HG03565 (cell line): ENCODE data around the gene OXA1L.
A peak's percentile ranks its signal among the peaks of the same experiment; 100 is the strongest.
"Not testable (repeated sequence)": the region's sequence is repeated elsewhere in the genome, so short reads cannot be mapped to it uniquely, and the experiment has no call there.

Source experiments
- ATAC-seq: cut with Tn5 transposase; IDR thresholded peaks from one replicate; pipeline ENCODE4 v1.9.1; 2021; ENCODE audit warnings: mild to moderate bottlenecking, moderate library complexity; ENCODE audit not compliant: unreplicated experiment

Gene OXA1L

DNA sequence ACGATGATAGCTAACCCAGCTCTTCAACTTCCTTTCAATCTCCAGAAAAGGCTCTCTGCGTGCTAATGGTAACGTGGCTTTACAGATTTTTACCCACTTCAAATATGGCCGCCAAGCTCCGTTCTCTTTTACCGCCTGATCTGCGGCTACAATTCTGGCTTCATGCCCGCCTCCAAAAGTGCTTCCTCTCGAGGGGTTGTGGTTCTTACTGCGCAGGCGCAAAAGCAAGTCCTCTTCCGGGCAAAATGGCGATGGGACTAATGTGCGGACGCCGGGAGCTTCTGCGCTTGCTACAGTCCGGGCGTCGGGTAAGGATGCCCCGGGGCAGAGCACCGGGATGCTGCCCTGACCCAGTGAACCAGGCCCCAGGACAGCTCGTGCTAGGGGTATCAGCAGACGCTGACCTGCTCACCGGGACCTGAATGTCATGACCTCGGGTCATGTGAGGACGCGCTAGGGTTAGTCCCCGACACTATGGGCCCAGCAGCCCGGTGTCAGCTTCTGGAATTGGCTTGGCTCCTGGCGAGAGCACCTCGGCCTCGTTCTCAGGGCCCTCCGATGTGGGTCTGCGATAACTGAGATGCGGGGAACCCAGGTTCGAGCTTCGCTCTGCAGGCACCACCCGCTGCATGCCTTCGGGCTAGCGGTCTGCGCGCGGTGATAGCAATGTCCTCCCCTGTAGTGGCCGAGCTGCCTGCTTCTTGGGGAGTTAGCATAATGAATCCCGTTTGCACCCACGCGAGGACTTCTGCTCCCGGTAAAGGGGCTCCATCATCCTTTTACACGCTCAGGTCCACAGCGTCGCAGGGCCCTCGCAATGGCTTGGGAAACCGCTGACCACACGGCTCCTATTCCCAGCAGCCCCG lies at the start of gene OXA1L:
OXA1L (plus strand) TSS at position 232 of the 866 bp plus-strand sequence; CDS start at position 246, 14 bp downstream.
- ATAC-seq, result peak; percentile 61

GRCh38 chr14:22718091-22718490 lies 48.4 kb upstream of the OXA1L start:
- ATAC-seq, result no peak

GRCh38 chr14:22721213-22721612 lies 45.3 kb upstream of the OXA1L start:
- no peak for ATAC-seq

DNA sequence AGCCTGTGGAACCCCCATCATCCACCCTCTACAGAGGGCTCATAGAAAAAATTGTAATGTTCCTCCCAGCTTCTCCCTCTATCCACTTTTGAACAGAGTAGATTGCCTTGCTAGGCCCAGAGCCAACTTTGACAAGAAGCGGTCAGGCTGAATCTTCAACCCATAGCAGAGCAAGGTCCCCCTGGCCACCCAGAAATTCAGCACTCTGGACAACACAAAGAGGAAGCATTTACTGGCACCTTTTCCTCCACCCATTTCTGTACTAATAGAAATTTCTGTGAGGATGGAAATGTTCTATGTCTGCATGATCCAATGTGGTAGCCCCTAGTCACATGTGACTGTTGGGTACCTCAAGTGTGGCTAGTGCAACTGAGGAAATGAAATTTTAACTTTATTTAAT lies 42.7 kb upstream of the OXA1L start:
- ATAC-seq, result no peak

- not testable (repeated sequence) for ATAC-seq
These were observed 41.6 kb upstream of the OXA1L start for GRCh38 chr14:22724847-22725246.

GRCh38 chr14:22725374-22725773 lies 41.1 kb upstream of the OXA1L start:
- not testable (repeated sequence) for ATAC-seq

GRCh38 chr14:22726012-22726411 lies 40.5 kb upstream of the OXA1L start:
- no peak for ATAC-seq

DNA sequence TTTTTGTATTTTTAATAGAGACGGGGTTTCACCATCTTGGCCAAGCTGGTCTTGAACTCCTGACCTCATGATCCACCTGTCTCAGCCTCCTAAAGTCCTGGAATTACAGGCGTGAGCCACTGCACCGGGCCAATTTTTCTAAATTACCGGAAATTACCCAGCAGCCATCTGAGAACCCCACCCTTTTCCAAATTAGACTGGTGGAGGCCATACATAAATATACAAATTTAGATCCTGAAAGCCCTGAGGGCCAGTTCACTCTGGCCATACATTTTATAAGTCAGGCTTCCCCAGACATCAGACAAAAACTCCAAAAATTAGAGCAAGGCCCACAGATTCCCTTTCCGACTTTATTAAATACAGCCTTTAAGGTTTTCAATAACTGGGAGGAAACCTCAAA lies 34.4 kb upstream of the OXA1L start:
- not testable (repeated sequence) for ATAC-seq

- no peak for ATAC-seq
These were observed 32.7 kb upstream of the OXA1L start for GRCh38 chr14:22733829-22734228.

GRCh38 chr14:22735096-22735495 lies 31.4 kb upstream of the OXA1L start:
- ATAC-seq, result no peak

- not testable (repeated sequence) for ATAC-seq
These were observed 30.1 kb upstream of the OXA1L start for GRCh38 chr14:22736384-22736783.

GRCh38 chr14:22737052-22737451 lies 29.4 kb upstream of the OXA1L start:
- ATAC-seq, result peak; percentile 67

- no peak for ATAC-seq
These were observed 27.1 kb upstream of the OXA1L start for GRCh38 chr14:22739423-22739822.

DNA sequence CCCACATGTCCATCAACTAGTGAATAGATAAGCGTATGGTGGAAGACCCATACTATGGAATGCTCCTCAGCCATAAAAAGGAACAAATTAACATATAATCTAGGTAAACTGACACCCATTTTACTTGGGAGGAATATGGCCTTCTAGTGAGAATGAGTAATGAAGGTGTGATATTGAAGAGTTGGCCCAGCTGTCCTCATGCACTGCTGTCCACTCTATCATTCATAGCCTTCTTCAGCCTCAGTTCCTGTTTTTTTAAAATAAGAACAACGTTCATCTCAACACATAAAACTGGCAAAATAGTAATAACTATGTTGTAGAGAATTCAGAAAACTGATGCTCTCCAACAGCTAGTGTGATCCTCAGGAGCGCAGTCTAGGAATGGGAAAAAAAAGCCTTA lies 26.5 kb upstream of the OXA1L start:
- ATAC-seq, result no peak

- no peak for ATAC-seq
These were observed 18.7 kb upstream of the OXA1L start for GRCh38 chr14:22747769-22748168.

- no peak for ATAC-seq
These were observed 18.3 kb upstream of the OXA1L start for GRCh38 chr14:22748206-22748605.

GRCh38 chr14:22748631-22749068 lies 17.8 kb upstream of the OXA1L start:
- ATAC-seq, result no peak

- no peak for ATAC-seq
These were observed 14.1 kb upstream of the OXA1L start for GRCh38 chr14:22752422-22752821.

DNA sequence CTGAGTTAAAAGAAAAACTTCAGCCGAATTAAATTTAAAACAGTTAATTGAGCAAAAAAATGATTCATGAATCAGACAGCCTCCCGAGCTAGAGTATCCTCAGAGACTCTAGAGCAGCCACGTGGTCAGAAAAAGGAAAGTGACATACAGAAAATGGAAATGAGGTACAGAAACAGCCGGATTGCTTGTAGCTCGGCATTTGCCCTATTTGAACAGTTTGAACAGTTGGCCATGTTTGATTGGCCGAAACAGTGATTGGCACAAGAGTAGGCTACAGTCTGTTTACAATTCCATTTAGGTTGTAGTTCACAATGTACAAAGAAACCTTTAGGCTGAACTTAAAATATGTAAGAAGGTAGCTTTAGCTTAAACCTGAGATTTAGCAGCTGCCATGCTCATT lies 12.9 kb upstream of the OXA1L start:
- ATAC-seq, result no peak

DNA sequence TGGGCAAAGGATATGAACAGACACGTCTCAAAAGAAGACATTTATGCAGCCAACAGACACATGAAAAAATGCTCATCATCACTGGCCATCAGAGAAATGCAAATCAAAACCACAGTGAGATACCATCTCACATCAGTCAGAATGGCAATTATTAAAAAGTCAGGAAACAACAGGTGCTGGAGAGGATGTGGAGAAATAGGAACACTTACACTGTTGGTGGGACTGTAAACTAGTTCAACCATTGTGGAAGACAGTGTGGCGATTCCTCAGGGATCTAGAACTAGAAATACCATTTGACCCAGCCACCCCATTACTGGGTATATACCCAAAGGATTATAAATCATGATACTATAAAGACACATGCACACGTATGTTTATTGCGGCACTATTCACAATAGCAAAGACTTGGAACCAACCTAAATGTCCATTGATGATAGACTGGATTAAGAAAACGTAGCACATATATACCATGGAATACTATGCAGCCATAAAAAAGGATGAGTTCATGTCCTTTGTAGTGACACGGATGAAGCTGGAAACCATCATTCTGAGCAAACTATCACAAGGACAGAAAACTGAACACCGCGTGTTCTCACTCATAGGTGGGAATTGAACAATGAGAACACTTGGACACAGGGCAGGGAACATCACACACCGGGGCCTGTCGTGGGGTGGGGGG lies 8.4 kb upstream of the OXA1L start:
- not testable (repeated sequence) for ATAC-seq

- ATAC-seq, result no peak
These were observed 4.8 kb upstream of the OXA1L start for GRCh38 chr14:22761734-22762133.

DNA sequence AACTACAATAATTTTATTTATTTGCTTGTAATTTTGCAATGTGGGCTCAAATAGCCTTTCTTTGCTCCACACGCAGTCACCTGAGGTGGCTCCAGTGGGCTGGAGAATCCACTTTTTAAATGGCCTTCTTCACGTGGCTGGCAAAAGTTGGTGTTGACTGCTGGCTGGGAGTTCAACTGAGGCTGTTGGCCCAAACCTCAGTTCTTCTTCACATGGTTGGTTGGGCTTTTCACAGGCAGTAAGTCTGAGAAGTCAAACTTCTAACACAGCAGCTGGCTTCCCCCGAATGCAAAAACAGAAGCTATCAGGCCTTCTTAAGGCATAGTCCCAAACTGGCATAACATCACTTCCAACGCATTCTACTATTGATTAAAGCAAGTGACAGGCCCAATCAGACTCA lies 2.1 kb upstream of the OXA1L start:
- no peak for ATAC-seq
